HG03135 (cell line): ENCODE results near the gene SCAMP1.

Experiments used
- ATAC-seq: cut with Tn5 transposase; IDR thresholded peaks from one replicate; pipeline ENCODE4 v1.9.1; 2021; ENCODE audit warnings: mild to moderate bottlenecking, moderate library complexity; ENCODE audit not compliant: unreplicated experiment

Gene SCAMP1

GRCh38 chr5:78492224-78492623, 131.8 kb downstream of the SCAMP1 start:
- ATAC-seq, result no peak

- ATAC-seq, result no peak
Observed at GRCh38 chr5:78492650-78493049, 132.2 kb downstream of the SCAMP1 start.

GRCh38 chr5:78495800-78496199, 135.4 kb downstream of the SCAMP1 start:
- no peak for ATAC-seq

- no peak for ATAC-seq
Observed at GRCh38 chr5:78496373-78496772, 136.0 kb downstream of the SCAMP1 start.

GRCh38 chr5:78497573-78498533, 137.4 kb downstream of the SCAMP1 start:
- ATAC-seq, result peak; percentile 69

GRCh38 chr5:78499485-78499884, 139.1 kb downstream of the SCAMP1 start:
- no peak for ATAC-seq

GRCh38 chr5:78500028-78500427, 139.6 kb downstream of the SCAMP1 start:
- no peak for ATAC-seq

GRCh38 chr5:78500871-78501270, 140.5 kb downstream of the SCAMP1 start:
- no peak for ATAC-seq

- ATAC-seq, result no peak
Observed at GRCh38 chr5:78501411-78502352, 141.3 kb downstream of the SCAMP1 start.

GRCh38 chr5:78503958-78504653, 143.7 kb downstream of the SCAMP1 start:
- no peak for ATAC-seq

- no peak for ATAC-seq
Observed at GRCh38 chr5:78504704-78505677, 144.6 kb downstream of the SCAMP1 start.

GRCh38 chr5:78505860-78506259, 145.4 kb downstream of the SCAMP1 start:
- ATAC-seq, result no peak

GRCh38 chr5:78506261-78507024, 146.0 kb downstream of the SCAMP1 start:
- no peak for ATAC-seq

GRCh38 chr5:78507531-78507930, 147.1 kb downstream of the SCAMP1 start:
- no peak for ATAC-seq

- ATAC-seq, result no peak
Observed at GRCh38 chr5:78508186-78508765, 147.9 kb downstream of the SCAMP1 start.

GRCh38 chr5:78509145-78509865, 148.9 kb downstream of the SCAMP1 start:
- ATAC-seq, result peak; percentile 18

GRCh38 chr5:78509884-78510769, 149.7 kb downstream of the SCAMP1 start:
- peak; percentile 77 for ATAC-seq
